DMS79 (cell line): ENCODE results near the gene DRD4.

Experiments used
- DNase-seq: peaks from one replicate; lab custom pipeline; 2025; lab: John Stamatoyannopoulos, UW

DRD4 gene

DNA sequence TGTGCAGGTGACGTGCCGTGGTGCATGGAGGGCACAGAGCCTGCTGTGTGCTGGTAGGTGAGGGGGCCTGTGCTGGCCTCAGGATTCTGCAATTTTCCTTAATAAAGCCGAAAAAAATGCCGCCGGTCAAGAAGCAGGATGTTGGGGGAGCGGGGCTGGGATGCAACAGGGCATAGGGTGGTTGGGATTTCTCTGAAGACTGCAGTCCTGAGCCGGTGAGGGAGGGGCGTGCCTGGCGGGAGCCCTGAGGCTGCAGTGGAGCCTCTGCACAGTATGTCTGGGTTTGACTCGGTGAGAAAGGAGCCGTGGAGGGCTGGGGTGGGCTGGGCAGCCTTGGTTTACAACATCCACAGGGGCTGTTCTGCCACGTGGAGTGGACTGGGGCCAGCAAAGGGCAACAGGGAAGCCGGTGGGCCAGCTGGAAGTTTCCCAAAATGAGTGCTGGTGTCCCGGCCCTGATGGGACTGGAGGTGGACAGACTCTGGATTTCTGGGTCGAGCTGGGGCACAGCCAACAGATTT, 13.7 kb upstream of the DRD4 start:
- no peak for DNase-seq

DNA sequence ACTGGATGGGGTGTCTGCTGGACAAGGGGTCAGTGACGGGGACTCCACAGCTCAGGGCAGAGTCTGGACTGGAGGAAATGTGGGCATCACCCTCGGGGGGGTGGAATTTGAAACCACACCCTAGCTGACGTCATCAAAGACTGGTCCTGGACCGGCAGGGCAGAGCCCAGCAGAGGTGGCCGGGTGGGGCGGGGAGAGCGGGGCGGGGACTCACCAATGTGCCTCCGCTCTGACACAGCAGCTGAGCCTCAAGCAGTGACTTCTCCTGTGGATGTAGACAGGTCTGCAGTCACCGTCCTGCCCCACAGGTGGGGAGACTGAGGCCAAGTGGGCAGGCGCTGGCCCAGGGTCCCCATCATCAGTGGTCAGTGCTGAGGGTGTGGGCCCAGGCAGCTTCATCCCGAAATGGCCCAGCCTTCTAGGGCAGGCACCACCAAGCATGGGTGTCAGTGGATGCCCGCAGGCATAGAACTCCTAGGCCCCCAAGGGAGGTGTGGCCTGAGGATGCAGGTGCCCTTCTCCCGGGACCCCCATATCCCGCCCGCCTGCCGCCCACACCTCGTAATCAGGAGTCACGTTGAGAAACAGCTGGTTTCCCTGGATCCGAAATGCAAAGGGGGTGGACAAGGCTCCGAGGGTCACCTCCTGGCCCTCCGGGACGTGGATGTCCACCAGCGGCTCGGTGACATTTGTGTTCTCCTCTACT, 12.9 kb upstream of the DRD4 start:
- DNase-seq = no peak

DNA sequence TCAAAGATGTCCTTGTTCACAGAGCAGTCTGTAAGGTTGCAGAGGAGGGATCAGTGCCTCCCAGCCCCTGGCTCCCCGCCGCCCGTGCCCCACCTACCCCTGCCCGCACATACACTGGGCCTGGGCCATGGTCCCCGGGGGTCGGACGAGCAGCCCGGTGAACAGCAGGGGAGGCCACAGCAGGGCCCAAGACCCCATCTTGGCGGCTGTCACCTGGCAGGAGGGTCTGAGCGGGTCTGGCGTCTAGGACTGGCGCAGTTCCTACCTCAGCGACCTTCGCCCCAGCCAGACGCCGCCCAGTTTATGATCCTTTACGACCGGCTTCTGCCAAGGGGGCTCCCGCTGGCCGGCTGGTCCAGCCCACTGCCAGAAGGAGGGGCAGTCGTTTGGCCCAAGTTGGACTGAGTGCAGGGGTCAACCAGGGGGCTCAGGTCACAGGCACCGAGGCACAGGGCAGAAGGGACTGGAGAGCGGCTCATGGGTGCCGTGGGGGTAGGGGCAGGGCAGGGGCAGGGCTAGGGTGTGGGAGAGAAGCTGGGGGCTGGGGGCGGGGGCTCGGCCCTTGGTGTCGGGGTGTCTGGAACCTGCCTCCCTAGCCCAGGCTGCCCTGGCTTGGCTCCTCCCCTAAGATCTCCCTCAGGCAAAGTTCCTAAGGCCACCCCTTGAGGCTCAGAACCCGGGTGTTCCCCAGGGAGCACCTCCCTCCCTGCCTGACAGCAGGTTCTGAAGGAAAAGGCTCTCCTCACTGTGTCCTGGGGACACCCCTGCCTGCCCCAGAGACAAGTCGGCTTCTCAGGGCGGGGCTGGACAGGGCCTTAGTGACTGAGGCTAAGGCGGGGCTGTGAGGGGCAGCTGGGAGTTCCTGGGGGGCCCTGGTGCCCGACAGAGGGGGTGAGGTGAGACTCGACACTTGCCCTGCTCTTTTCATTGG, 12.1 kb upstream of the DRD4 start, which contains the start of gene CDHR5:
Gene CDHR5, minus strand, starts transcription at position 251 of the 931 bp plus-strand sequence. Its CDS starts 53 bp downstream, at position 198.
- no peak for DNase-seq

DNA sequence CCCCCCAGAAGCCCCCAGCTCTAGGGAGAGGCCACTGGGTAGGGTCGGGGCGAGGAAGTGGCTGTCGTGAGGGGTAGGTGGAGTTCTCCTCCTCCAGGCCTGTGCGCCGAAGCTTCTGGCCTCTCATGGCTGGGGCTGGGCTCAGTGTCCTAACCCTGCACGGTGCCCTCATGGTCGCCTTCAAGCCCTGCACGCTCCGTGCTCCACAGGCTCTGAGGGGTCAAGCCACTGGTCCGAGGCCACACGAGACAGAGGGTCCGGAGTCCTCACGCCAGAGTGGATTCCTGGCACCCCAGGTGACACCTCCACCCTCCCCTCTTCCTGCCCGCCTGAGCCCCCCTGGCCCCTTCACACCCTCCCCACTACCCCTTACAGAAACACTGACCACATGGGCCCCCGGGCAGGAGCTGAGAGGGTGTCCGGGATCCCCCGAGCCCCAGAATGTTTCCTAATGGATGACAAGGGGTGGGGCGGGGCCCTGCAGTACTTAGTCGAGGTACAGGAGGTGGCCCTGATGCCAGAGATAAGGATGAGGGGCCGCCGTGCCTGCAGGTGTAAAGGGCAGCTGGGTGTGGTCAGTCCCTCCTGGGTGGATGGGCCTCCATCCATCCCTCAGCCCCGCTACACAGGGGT, 11.3 kb upstream of the DRD4 start:
- DNase-seq = no peak

DNA sequence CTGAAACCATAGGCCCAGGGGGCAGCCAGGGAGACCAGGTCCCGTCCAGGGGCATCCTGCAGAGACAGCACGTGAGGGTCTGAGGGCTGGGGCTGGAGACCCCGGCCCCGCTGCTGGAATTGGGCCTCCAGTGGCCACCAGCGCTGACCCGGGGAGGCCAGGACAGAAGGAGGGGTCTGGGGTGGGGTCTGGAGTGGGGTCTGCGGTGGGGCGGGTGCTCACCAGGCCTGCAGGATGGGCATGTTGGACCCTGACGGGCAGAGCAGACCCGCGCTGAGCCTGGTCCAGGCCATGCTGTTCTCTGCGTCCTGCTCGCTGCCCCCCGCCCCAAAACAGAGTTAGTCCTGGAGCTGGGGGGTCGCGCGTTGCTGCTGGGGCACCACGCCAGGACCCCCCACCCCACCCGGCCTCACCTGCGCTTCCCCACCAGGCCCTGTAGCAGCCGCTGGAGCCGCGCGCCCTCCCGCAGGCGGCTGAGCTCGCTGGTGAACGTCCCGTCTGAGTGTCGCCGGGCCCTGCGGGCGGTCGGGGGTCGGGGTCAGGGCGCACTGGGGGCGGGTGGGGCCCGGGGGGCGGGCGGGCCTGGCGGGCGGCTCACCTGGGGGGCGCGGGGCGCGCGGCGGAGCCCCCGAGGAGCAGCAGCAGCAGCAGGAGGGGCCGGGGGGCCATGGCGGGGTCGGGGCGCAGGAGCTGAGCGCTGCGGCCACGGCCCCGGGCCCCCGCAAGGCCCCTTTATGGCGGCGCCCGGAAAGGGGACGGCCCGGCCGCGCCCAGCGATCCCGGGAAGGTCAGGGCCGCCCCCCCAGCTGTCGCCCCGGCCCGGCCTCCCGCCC, 10.4 kb upstream of the DRD4 start, which contains the start of gene SCT:
Gene SCT, minus strand, starts transcription at position 707 of the 833 bp plus-strand sequence. Its CDS starts 38 bp downstream, at position 669.
- DNase-seq = no peak

DNA sequence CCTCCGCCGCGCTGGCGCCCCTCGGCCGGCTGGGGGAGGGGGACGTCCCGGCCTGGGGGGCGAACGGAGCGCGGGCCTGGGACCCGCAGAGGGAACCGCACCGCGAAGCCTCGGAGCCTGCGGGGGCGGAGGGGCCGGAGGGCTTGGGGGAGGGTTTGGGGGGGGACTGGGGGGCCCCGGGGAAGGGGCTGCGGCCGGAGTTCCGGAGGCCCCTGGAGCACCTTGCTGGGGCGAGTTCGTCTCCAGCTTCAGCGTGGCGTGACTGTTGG, 9.8 kb upstream of the DRD4 start:
- no peak for DNase-seq

DNA sequence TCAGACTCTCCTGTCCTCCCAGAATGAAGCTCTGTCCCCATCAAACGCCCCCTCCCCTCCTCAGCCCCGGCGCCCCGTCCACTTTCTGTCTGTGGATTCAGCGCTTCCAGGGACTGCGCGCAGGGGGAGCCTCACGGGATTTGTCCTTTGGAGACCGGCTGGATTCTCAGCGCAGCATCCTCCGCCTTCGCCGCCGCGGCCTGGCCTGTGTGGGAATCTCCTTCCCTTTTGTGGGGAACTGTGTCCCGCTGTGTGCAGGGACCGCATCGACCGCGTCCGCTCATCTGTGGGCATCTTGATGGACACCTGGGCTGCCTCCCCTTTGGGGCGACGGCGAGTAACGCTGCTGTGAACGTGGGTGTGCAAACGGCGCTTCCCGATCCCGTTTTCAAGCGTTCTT, 9.0 kb upstream of the DRD4 start:
- DNase-seq = no peak

DNA sequence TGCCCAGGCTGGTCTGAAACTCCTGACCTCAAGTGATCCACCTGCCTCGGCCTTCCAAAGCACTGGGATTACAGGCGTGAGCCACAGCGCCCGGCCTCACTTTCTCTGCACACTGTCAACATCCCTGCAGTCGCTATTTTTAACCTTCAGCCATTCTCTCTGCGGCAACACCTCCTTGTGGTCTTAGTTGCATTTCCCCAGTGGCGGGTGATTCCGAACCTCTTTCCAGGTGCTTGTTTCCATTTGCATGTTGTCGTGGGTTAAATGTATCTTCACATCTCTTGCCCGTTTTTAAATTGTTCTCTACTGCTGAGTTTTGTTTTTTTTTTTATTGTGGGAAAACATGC, 7.9 kb upstream of the DRD4 start:
- no peak for DNase-seq

DNA sequence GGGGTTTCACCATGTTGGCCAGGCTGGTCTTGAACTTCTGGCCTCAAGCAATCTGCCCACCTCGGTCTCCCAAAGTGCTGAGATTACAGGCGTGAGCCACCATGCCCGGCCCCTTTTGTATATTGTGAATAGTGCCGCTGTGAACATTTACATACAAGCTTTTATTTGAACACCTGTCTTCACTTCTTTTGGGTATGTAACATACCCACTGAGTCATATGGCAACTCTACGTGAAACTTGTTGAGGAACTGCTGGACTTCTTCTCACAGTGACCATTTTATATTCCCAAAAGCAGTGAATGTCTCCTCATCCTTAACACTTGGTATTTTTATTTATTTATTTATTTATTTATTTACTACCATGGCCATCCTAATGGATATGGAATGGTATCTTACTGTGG, 6.2 kb upstream of the DRD4 start:
- no peak for DNase-seq

DNA sequence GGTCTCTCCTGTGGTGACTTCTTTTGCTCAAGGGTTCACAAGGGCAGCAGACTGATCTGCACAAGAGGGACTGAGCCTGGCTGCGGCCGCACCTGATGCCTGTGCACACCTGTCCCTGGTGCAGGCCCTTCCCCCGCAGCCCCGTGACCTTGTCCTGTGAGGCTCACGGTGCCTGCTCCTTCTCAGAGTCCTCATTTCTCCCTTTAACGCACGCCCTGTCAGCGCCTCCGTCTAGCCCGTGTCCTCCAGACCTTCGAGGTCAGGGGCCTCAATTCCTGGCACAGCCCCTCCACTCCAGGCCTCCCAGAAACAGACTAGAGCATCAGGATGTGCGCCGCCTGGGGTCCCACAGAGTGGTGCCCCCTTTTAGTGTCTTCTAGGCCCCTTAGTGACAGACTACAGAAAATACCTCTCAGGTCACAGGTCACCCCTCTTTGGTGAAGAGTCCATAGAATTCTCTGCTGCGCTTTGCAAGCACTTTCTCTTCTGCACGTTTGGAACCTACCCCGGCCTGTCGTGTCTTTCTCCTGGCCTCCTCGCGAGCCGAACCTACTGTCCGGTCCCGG, 1.0 kb upstream of the DRD4 start:
- no peak for DNase-seq

DNA sequence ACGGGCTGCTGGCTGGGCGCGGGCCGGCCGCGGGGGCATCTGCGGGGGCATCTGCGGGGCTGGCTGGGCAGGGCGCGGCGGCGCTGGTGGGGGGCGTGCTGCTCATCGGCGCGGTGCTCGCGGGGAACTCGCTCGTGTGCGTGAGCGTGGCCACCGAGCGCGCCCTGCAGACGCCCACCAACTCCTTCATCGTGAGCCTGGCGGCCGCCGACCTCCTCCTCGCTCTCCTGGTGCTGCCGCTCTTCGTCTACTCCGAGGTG, 194 bp downstream of the DRD4 start:
- no peak for DNase-seq

DNA sequence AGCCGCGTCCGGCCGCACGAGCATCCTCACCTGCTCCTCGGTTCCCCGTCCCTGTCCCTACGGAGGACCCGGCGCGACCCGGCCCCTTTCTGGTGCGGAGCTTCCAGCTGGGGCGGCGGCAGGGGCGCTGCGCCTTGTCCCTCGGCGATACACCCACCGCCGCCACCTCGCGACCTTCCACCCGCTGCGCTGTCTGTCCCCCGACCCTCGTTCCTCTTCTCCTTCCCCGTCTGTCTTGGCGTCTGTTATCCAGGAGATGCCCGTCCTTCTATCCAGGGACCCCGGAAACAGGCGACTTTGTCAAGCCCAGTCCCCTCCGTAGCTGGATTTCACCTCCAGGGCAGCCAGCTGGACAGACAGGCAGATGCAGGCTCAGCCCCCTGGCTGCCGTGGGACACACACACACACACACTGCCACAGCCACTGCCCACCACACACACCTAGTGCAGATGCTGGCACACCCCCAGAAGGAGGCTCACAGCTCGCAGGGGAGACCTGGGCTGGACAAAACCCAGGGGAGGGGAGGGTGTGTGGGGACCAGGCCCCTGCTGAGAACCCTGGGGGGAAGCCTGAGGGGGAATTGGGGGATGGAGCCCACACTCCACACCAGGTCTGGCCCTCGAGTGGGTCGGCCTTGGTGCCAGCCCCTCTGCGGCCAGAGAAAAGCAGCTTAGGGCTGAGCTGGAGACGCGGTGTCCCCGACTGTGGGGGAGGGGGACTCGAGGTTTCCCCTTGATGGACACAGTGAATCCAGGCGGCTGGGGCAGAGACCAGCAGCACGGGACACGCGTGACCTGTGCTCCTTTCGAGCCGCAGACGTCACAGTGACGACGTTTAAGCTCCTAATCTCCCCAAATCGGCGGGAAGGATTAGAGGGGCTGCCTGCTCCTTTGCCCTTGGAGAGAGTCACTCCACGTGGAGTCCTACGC, 788 bp downstream of the DRD4 start:
- no peak for DNase-seq

DNA sequence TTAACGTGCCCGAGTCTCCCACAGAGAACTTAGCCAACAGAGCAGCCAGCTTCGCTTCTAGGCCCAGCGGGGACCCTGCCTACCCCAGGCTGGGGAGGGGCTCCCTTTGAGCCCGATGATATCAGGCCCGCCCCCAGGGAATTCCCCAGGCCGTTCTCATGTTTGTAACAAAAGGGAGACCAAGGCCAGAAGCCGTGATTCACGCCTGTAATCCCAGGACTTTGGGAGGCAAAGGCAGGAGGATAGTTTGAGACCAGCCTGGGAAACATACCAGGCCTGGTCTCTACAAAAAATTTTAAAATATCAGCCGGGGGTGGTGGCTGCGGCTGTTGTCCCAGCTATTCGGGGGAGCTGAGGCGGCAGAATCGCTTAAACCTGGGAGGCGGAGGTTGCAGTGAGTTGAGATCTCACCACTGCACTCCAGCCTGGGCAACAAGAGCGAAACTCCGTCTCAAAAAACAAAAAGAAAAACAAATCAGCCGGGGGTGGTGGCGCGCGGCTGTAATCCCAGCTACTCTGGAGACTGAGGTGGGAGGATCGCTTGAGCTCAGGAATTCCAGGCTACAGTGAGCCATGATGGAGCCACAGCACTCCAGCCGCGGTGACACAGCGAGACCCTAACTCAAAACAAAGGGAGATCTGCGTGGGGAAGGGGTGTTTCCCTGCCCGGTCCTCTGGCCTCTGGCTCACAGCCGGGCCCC, 1.7 kb downstream of the DRD4 start:
- DNase-seq = no peak

DNA sequence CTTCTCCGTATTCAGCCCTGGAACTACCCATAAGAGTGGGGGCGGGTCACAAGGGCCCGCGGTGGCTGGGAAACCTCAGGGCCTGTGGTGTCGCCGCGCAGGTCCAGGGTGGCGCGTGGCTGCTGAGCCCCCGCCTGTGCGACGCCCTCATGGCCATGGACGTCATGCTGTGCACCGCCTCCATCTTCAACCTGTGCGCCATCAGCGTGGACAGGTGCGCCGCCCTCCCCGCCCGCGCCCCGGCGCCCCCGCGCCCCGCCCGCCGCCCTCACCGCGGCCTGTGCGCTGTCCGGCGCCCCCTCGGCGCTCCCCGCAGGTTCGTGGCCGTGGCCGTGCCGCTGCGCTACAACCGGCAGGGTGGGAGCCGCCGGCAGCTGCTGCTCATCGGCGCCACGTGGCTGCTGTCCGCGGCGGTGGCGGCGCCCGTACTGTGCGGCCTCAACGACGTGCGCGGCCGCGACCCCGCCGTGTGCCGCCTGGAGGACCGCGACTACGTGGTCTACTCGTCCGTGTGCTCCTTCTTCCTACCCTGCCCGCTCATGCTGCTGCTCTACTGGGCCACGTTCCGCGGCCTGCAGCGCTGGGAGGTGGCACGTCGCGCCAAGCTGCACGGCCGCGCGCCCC, 2.4 kb downstream of the DRD4 start:
- DNase-seq = no peak

DNA sequence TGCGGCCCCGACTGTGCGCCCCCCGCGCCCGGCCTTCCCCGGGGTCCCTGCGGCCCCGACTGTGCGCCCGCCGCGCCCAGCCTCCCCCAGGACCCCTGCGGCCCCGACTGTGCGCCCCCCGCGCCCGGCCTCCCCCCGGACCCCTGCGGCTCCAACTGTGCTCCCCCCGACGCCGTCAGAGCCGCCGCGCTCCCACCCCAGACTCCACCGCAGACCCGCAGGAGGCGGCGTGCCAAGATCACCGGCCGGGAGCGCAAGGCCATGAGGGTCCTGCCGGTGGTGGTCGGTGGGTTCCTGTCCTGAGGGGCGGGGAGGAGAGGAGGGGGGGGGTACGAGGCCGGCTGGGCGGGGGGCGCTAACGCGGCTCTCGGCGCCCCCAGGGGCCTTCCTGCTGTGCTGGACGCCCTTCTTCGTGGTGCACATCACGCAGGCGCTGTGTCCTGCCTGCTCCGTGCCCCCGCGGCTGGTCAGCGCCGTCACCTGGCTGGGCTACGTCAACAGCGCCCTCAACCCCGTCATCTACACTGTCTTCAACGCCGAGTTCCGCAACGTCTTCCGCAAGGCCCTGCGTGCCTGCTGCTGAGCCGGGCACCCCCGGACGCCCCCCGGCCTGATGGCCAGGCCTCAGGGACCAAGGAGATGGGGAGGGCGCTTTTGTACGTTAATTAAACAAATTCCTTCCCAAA, 3.1 kb downstream of the DRD4 start:
- DNase-seq = no peak

DNA sequence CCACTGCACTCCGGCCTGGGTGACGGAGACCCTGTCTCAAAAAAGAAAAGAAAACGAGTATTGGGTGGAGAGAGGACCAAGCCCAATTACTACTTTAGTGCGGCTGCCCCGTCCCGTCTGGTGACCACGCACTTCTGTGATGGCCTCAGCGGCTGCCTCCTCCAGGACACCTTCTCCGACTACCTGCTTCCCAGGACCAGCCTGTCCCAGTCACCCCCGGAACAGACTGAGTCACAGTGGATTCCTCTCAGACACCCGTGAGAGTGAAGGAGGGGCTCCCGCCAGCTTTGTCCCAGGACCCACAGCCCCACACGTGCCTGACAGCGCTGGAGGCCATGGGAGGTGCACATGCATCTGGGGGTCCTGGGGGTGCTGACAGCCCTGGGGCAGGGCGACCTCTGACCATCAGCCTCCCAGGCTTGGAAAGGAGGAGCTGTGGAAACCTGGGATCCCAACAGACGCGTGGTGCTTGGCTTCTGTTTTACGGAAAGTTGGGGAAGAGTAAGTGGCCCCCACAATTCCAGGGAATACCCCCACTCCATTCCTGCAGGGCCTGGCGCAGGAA, 4.8 kb downstream of the DRD4 start:
- DNase-seq = no peak

DNA sequence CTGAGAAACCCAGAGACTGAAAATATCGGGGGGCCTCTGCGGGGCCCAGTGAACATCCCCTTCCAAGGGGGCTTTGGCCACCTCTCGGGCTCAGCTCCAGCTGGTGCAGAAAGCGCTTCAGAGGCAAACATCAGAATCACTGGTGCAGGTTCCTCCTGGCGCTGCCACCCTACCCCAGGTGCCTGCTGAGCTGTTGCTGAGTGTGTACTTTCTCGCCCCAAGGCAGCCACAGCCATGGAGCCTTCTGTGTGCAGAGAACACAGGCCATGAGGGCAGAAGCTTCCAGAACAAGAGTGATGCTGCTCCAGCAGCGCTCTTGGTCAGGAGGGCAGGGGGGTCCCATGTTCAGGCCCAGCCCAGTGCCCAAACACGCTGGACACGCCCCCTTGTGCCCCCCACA, 6.3 kb downstream of the DRD4 start:
- no peak for DNase-seq

DNA sequence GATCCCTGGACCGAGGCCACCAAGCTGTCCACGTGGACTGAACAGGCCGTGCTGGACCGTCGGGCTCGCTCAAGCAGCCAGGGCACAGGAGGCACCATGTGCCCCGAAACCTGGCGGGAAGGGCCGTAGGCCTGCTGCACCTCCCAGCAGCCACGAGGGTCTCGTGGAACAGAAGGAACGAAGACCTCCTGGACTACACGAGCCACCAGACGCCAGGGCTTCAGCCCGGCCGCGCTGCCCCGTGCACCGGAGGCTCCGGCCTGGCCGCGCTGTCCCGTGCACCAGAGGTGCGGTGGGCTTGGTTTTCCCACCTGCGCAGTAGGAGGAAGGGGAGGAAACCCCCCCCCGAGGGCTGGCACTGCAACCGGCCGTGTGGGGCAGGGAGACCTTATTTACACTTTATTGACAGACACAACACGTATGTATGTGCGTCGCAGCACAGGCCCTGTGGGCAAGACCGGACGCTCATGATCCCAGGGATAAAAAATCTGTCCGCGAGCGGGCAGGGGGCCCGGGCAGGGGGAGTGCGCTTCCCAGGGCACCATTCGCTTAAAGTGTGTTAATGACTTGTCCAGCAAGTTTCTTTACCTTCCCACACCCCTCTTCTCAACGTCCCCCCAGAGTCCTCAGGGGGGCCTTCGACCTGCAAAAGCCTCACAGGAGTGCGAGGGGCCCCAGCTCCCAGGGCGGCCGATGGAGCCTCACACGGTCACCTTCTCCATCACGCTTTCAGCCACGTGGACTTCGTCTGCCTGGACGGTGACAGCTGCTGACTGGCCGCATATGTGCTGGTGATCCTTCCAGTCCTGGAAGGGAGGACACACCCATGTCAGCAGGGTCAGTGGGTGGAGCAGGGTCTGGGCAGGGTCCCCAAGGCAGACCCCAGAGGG, 7.0 kb downstream of the DRD4 start:
- DNase-seq = no peak
